NCI-H510A treated with DMSO at 0.1 percent for 48 hours (cell line): Measurements from ENCODE around the gene NUDCD3.
A peak's percentile ranks its signal among the peaks of the same experiment; 100 is the strongest.

Source experiments
- DNase-seq: peaks from one replicate; lab custom pipeline; 2025; lab: John Stamatoyannopoulos, UW

Gene NUDCD3

GRCh38 chr7:44477938-44478337, 12.5 kb downstream of the NUDCD3 start:
- DNase-seq = no peak

GRCh38 chr7:44477063-44477830, 13.2 kb downstream of the NUDCD3 start:
- DNase-seq = peak; percentile 74

DNA sequence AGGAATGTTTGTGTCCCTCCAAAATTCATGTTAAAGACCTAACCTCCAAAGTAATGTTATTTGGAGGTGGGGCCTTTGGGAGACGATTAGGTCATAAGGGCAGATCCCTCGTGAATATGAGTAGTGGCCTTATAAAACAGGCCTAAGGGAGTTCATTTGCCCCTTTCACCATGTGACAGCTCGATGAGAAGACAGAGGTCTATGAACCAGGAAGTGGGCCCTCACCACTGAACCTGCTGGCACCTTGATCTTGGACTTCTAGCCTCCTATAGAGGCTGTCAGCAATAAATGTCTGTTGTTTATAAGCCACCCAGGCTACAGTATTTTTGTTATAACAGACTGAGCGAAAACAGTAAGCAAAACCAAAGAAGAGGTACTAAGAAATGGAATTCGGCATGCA, 14.1 kb downstream of the NUDCD3 start:
- no peak for DNase-seq

DNA sequence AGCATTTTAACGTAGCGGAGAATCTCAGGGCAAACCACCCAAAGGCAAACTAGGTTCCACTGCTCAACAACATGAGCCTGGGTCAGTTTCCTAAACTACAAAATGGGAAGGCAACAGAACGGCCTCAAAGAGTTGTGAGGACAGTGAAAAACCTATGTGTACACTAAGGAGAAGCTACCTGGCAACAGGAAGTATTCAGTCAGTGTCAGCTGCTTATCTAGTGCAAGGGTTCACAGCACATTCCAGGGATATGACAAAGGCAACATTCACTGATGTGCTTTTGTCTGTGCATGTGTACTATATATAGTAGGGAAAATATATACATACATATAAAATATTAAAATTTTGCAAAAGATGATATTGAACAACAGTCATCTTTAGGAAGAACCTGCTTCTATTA, 17.2 kb downstream of the NUDCD3 start:
- DNase-seq = peak; percentile 82

DNA sequence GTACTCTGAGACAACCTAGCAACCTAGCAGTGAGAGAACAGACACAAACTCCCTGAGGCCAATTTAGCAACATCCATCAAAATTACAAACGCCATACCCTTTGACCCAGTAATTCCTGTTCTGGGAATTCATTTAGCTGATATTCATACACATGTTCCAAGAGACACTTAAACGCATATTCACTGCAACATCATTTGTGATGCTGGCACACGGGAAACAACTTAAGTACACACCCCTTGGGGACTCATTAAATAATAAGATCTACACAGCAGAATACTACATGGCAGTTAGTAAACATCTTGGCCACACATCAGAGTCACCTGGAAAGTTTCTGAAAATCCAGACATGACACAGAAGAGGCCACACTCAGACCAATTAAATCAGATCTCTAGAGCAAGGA, 17.6 kb downstream of the NUDCD3 start:
- no peak for DNase-seq

- DNase-seq = peak; percentile 87
Observed at GRCh38 chr7:44471850-44472249, 18.6 kb downstream of the NUDCD3 start.

DNA sequence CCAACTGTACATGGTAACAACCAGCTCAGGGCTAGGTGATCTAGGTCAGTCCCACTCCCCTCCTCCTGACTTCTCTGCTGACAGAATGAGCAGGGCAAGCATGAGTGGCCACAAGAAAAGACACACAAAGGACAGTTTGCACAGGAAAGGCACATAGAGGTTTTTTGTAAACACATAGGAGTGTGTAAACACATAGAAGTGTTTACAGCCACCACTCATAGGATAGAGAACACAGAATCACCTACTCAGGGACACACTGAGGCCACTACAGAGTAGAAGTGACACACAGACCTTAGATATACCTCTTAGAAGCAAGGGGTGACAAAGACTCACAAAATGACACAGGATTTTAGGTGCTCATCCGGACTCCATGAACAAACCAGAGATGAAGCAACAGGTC, 19.0 kb downstream of the NUDCD3 start:
- peak; percentile 87 for DNase-seq

GRCh38 chr7:44470628-44471245, 19.7 kb downstream of the NUDCD3 start:
- DNase-seq = no peak

- DNase-seq = no peak
Observed at GRCh38 chr7:44470135-44470479, 20.4 kb downstream of the NUDCD3 start.

- no peak for DNase-seq
Observed at GRCh38 chr7:44469461-44470134, 20.9 kb downstream of the NUDCD3 start.

DNA sequence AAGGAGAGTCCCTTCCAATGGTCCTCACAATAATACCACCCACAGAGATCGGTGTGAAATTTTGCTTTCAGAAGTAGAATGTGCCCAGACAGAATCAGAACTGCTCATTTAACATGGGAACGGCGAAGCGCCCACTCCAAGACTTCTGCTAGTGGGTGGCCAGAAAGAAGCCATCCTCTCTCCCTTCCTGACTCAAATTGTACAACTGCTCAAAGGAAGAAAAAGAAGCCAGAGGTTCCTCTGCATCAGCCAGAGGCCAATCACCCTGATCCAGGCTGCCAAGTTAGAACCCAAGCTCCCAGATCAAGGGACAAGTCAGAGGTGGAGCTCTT, 23.3 kb downstream of the NUDCD3 start:
- DNase-seq = no peak

DNA sequence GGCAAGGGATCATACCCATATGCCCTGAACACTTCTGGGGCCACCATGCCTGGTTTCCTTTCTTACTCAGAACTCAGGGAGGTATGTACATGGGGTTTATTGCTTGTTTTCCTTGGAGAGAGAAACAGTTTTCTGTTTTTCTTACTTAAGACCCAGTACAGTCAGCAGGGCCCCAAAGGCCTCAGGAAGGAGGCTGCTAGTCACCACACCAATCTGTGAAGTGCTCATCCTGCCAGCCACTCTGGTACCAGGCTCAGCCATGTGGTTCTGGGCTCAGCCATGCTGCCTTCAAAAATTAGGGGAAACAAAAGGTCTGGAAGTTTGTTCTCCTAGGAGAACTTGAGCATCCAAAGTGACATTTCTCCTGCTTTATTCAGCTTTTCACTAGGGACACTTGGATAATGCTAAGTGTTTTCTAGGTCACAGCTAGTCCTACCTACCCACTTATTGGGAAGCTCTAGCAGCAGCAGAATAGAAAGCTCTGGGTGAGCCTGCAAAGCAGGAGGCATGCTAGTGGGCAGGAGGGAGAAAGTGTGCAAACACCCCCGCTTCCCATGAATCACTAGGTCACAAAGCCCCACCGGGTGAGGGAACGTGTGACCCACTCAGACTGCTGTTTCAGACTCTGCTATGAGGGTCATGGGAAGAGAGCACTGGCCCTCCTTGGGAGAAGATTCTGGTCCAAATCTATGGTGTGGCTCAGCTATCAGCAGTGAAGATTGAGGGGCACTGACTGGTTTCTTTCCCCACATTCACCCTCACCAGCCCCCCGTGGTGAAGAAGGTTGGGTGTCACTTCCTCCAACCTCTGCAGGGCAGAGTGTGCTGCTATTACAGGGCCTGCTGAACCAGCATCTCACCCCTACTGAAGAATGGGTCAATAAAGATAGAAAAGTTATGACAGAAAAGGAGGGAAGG, 23.9 kb downstream of the NUDCD3 start:
- no peak for DNase-seq

DNA sequence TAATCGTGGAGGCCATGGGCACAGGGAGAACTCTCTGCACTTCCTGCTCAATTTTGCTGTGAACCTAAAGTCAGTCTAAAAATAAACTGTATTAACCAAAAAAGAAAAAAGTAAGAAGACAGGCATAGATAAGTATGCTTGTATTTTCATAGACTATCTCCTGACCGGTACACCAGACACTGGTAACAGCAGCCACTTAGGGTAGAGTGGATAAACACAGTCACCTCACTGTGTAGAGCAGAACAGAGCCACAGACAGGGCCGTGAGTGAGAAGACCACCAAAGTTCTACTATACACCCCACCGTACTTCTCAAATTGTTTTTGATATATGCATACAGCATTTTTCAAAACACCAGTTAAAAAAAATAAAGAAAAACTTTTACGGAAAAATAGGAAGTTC, 25.0 kb downstream of the NUDCD3 start:
- no peak for DNase-seq

- DNase-seq = no peak
Observed at GRCh38 chr7:44463169-44463808, 27.2 kb downstream of the NUDCD3 start.

DNA sequence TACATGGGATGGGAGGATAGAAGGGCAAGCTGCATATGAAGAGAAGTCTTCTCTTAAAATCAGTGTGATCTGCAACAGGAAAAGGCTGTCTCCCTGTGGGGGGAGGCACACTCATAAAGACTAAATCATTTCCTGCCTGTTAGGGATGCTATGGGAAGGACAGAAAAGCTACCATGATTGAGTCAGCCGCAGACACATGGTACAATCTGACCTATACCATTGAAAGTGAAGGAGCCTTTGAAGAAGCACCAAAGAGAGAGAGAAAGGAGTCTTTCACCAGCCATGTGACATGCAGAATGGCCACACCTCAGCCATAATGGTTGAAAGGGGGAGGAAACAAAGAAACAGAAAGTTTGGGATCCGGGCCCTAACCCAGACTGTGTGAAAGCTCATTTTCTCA, 29.1 kb downstream of the NUDCD3 start:
- DNase-seq = no peak

DNA sequence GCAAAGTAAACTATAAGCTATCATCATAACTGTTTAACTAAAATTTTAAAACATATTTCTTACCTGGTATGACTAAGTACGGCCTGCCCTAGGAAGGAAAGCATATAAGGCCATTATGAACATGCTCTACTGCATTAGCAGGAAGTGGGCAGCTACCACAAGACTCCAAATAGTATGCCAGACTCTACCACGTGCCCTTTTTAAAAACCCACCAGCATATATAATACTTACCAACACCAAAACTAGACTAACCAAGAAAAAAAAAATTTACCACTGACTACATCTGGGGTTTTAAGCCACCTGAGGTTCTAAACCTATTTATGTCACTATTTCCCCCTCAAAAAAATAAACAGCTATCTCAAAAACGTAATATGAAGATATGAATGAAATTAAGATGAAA, 30.1 kb downstream of the NUDCD3 start:
- DNase-seq = no peak

GRCh38 chr7:44455155-44455554, 35.3 kb downstream of the NUDCD3 start:
- no peak for DNase-seq

DNA sequence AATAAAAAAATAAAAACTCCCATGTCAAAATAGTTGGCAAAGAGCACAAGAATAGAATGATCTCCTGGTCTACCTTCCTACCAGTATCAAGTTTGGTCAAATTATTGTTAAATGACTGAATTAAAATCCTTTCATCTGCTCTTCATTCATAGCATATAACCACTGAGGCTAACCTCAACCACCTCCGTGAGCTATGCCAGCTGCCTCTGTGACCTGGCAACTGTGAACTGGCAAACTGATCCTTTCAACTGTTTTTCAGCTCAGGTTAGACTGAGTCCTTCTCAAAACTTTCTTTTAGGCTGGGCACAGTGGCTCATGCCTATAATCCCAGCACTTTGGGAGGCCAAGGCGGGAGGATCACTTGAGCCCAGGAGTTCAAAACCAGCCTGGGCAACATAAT, 36.1 kb downstream of the NUDCD3 start:
- DNase-seq = no peak

DNA sequence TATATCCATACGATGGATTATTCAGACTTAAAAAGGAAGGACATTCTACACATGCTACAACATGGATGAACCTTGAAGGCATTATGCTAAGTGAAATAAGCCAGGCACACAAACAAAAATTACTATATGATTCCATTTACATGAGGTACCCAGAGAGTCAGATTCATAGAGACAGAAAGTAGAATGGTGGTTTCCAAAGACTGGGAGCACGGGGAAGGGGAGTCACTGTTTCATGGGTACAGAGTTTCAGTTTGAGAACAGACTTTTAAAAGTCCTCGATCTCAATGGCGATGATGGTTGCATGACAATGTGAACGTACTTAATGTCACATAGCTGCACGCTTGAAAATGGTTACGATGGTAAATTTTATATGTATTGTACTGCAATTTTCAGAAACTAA, 39.3 kb downstream of the NUDCD3 start:
- DNase-seq = no peak

DNA sequence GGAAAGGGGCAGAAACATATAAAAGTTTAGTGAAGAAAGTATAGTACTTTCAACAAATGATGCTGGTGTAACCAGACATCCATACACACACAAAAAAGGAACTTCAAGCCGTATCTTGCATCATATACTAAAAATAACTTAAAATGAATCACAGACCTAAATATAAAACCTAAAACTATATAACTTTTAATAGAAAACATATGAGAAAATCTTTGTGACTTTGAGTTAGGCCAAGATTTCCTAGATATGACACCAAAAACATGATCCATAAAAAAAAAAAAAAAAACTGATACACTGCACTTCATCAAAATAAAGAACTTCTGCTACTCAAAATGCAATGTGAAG, 40.9 kb downstream of the NUDCD3 start:
- no peak for DNase-seq

DNA sequence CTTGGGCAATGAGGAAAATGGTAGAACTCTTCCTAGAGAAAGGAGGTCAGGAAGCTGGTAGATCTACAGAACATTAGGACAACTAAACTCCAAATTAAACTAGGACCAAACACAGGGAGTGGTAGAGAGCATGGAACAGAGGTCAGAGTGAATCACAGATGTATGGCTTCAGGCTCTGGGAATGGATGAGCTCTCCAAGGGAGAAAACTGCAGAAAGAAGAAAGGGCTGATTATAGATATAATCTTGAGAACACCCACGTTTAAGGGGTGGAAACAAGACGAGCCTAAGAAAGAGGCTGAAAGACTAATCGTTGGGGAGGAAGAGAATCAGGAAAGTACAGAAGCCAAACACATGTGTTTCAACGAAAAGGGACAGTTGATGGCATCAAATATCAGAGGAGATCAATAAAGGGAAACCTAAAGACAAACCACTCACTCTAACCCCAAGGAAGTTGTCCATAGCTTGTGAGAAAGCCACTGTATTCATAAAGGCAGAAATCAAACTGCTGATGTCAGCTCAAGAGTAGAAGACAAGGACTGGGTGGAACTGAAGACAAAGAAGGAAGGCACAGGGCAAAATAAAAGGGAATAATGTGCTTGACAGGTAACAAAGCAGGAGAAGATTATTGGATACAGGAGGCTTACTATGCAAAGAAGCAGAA, 41.4 kb downstream of the NUDCD3 start:
- DNase-seq = no peak
